ENCODE measurements around the gene BTLA. TPM values are rescaled to one million over a fixed set of nuclear protein-coding genes. Genes with fewer than 3 reads are reported as not detected.

Gene BTLA
- total and polyA plus RNA-seq, 2 of the 13 experiments (the other 11 are each of a cell fraction or from before 2014, with no cell fraction given) = not detected

DNA sequence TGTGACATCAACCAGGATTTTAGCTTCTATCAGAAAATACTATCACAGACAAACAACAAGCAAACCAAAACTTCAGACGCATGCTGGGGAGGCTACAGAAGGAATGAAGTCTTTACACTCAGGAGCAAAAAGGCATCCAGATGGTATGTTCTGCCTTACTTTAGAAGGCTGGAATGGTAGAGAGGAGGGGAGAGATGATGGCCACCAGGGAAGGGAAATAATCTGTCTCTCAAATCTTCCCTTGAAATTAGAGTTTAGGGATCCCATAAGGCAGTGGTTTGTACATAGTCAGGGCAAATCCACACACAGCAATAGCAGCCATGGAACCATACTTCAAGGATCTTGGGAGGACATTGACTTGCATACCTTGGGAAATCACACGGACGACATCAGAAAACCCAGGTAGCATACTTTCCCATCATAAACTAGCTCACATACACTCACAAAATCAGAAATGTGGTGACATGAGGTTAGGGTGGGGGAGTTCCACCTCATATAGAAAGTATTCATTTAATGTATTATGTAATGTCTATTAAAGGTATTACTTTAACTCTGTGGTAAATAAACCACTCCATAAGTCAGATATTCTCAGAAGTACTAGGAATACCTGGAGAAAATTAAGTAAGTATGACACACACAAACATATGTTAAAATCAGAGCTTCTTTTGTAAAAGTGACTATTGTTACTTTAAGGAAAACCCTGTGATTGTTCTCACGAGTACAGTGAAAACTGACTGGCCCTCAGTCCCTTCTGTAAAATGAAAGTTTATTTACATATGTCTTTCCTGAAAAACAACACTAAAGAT is 9.4 kb downstream of the BTLA start:
- no TSS peak for BruUV-seq (replicated peaks)
- CTCF ChIA-PET (ENCODE audit: low intra/inter-chr PET ratio, low total read pairs) = no interaction called here

More for the DNA sequence above, 9.4 kb downstream of the BTLA start:
- no peak overlapping the region for H2AFZ ChIP-seq (ENCODE audit: low read length)
- H3K79me2 ChIP-seq (ENCODE audit: insufficient read depth, low read length) = no peaks in the 10 kb centered on the region
- H4K20me1 ChIP-seq (ENCODE audit: insufficient read depth, low read length) = no peaks in the 10 kb centered on the region
- H3K36me3 ChIP-seq (replicated peaks in 1 of 2; ENCODE audit: control insufficient read depth in 1 of 2, insufficient read depth in 2 of 2, low read length in 2 of 2) = no peaks in the 10 kb centered on the region
- no peak overlapping the region for H3K4me3 ChIP-seq (replicated peaks in 1 of 3; ENCODE audit: insufficient read depth in 1 of 3, low read depth in 2 of 3, low read length in 3 of 3)
- no peak overlapping the region for H3K27ac ChIP-seq (ENCODE audit: extremely low read length, insufficient read depth, low read length)
- POLR2A ChIA-PET = no interaction called here
- no peaks in the 10 kb centered on the region for H3K27me3 ChIP-seq (ENCODE audit: control insufficient read depth in 1 of 2, insufficient read depth in 2 of 2, low read length in 2 of 2)
- ATAC-seq (no peak), DNase-seq (ENCODE audit: low spot score) (no peak), FAIRE-seq (no peak)
- no peaks in the 10 kb centered on the region for H3K4me1 ChIP-seq (ENCODE audit: insufficient read depth, low read length)
- H3K4me2 ChIP-seq (ENCODE audit: low read depth, low read length) = no peak overlapping the region
- 38% methylated on average over 4 of the region's 4 CpGs for WGBS (ENCODE audit: low lambda C conversion rate)
- intact Hi-C loops (cut with micrococcal nuclease; ENCODE audit: unreplicated experiment) (no loop called here), in situ Hi-C loops (cut with HindIII; ENCODE audit: extremely low pct_ligation_motif_present, low pct_unique_long_range_greater_than_20kb) (no loop called here)
- TF ChIP-seq RNF2 (conservative IDR thresholded peaks at IDR 0.05; ENCODE audit: low read depth) (no peak), ZSCAN20 (CRISPR knock-in tag; IDR thresholded peaks at IDR 0.05; ENCODE audit: borderline replicate concordance) (no peak), ZNF382 (CRISPR knock-in tag; IDR thresholded peaks at IDR 0.05; ENCODE audit: borderline replicate concordance) (no peak), TBX2 (CRISPR knock-in tag; IDR thresholded peaks at IDR 0.05; ENCODE audit: borderline replicate concordance) (no peak), ZNF549 (CRISPR knock-in tag; IDR thresholded peaks at IDR 0.05) (no peak), FOXA1 (IDR thresholded peaks at IDR 0.05) (no peak), FOXA1 (CRISPR knock-in tag; IDR thresholded peaks at IDR 0.05) (no peak), NBN (conservative IDR thresholded peaks at IDR 0.05) (no peak), SIN3B (IDR thresholded peaks at IDR 0.05; ENCODE audit: low read length) (no peak), SRF (IDR thresholded peaks at IDR 0.05; ENCODE audit: low read depth, low read length) (no peak), ZNF430 (CRISPR knock-in tag; IDR thresholded peaks at IDR 0.05) (no peak), ZNF547 (CRISPR knock-in tag; IDR thresholded peaks at IDR 0.05) (no peak), SETDB1 (CRISPR knock-in tag; IDR thresholded peaks at IDR 0.05; ENCODE audit: borderline replicate concordance) (no peak)
- TF ChIP-seq, protein P1, sequence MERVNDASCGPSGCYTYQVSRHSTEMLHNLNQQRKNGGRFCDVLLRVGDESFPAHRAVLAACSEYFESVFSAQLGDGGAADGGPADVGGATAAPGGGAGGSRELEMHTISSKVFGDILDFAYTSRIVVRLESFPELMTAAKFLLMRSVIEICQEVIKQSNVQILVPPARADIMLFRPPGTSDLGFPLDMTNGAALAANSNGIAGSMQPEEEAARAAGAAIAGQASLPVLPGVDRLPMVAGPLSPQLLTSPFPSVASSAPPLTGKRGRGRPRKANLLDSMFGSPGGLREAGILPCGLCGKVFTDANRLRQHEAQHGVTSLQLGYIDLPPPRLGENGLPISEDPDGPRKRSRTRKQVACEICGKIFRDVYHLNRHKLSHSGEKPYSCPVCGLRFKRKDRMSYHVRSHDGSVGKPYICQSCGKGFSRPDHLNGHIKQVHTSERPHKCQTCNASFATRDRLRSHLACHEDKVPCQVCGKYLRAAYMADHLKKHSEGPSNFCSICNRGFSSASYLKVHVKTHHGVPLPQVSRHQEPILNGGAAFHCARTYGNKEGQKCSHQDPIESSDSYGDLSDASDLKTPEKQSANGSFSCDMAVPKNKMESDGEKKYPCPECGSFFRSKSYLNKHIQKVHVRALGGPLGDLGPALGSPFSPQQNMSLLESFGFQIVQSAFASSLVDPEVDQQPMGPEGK (CRISPR knock-in tag; IDR thresholded peaks at IDR 0.05) = no peak
- TF ChIP-seq, protein P2, sequence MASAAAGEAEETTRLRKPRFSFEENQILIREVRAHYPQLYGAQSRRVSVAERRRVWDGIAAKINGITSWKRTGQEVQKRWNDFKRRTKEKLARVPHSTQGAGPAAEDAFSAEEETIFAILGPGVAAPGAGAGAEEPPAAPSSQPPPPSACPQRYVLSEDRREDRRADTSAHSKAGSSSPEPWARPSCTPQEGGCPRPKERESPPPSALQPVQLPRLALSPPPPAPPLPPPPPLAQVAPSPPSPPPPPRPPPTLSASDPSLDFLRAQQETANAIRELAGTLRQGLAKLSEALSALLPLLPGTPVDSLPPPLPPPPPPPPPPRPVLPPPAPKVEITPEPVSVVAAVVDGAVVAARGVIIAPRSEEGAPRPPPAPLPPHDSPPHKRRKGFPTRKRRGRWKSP (CRISPR knock-in tag; IDR thresholded peaks at IDR 0.05) = no peak
- TF ChIP-seq, protein P3, sequence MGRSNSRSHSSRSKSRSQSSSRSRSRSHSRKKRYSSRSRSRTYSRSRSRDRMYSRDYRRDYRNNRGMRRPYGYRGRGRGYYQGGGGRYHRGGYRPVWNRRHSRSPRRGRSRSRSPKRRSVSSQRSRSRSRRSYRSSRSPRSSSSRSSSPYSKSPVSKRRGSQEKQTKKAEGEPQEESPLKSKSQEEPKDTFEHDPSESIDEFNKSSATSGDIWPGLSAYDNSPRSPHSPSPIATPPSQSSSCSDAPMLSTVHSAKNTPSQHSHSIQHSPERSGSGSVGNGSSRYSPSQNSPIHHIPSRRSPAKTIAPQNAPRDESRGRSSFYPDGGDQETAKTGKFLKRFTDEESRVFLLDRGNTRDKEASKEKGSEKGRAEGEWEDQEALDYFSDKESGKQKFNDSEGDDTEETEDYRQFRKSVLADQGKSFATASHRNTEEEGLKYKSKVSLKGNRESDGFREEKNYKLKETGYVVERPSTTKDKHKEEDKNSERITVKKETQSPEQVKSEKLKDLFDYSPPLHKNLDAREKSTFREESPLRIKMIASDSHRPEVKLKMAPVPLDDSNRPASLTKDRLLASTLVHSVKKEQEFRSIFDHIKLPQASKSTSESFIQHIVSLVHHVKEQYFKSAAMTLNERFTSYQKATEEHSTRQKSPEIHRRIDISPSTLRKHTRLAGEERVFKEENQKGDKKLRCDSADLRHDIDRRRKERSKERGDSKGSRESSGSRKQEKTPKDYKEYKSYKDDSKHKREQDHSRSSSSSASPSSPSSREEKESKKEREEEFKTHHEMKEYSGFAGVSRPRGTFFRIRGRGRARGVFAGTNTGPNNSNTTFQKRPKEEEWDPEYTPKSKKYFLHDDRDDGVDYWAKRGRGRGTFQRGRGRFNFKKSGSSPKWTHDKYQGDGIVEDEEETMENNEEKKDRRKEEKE (IDR thresholded peaks at IDR 0.05) = no peak
- TF ChIP-seq, protein P4, sequence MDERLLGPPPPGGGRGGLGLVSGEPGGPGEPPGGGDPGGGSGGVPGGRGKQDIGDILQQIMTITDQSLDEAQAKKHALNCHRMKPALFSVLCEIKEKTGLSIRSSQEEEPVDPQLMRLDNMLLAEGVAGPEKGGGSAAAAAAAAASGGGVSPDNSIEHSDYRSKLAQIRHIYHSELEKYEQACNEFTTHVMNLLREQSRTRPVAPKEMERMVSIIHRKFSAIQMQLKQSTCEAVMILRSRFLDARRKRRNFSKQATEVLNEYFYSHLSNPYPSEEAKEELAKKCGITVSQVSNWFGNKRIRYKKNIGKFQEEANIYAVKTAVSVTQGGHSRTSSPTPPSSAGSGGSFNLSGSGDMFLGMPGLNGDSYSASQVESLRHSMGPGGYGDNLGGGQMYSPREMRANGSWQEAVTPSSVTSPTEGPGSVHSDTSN (CRISPR knock-in tag; IDR thresholded peaks at IDR 0.05) = no peak
- no peak overlapping the region for H3K9ac ChIP-seq (ENCODE audit: insufficient read depth, low read depth, low read length)
- H3K9me3 ChIP-seq (ENCODE audit: low read length) = no peaks in the 10 kb centered on the region

All from HepG2 (cell line).